Suprapubic skin (tissue), 4 donors: ENCODE measurements around the gene RABEP1. TPM values are rescaled to one million over a fixed set of nuclear protein-coding genes. Genes with fewer than 3 reads are reported as not detected.

Experiments
- DNase-seq, 2 donors: peaks; one replicate each; pipeline ENCODE4 v3.0.0-alpha.2; 2019; ENCODE audit warnings: low spot score in 2 of 2
- H3K27ac ChIP-seq: fragments of 200-600 bp; sonication (generic); one replicate; pipeline ENCODE4 v1.5.1; 2019
- H3K27me3 ChIP-seq: fragments of 200-600 bp; sonication (generic); one replicate; pipeline ENCODE4 v1.5.1; 2019
- H3K36me3 ChIP-seq: fragments of 200-600 bp; sonication (generic); one replicate; pipeline ENCODE4 v1.5.1; 2019
- H3K4me1 ChIP-seq: fragments of 200-600 bp; sonication (generic); one replicate; pipeline ENCODE4 v1.5.1; 2019
- H3K4me3 ChIP-seq: fragments of 200-600 bp; sonication (generic); one replicate; pipeline ENCODE4 v1.5.1; 2019; ENCODE audit warnings: mild to moderate bottlenecking
- H3K9me3 ChIP-seq: fragments of 200-600 bp; sonication (generic); one replicate; pipeline ENCODE4 v1.5.1; 2019
- EP300 ChIP-seq: sonication (generic); formaldehyde crosslinking; IDR thresholded peaks from one replicate; pipeline ENCODE4 v1.6.1; 2017; ENCODE audit warnings: antibody characterized with exemption
- POLR2A ChIP-seq, 2 donors: fragments of 450-650 bp; IDR thresholded peaks; one replicate each; pipeline ENCODE4 v1.6.1; 2017; ENCODE audit warnings: antibody characterized with exemption in 2 of 2, mild to moderate bottlenecking in 2 of 2, moderate library complexity in 2 of 2
- POLR2AphosphoS5 ChIP-seq, 3 donors: sonication (generic); formaldehyde crosslinking; IDR thresholded peaks; one replicate each; pipeline ENCODE4 v1.6.1; 2017; ENCODE audit warnings: antibody characterized with exemption in 3 of 3
- WGBS: methylation state at CpG from one replicate; pipeline ENCODE4 v1.1.5; 2018; 5-methylcytosine and 5-hydroxymethylcytosine counted together
- total RNA-seq, 4 donors: library from RNA; depleted of rRNA; stranded (reverse); fragments of >200 nt; gene quantifications; one replicate each; pipeline ENCODE4 v1.1.0, GENCODE V29; 2016
- TF ChIP-seq, protein P1 (sequence below), 2 donors: fragments of 200-600 bp in 1 of 2; fragments of 450-650 bp in 1 of 2; sonication (generic) in 1 of 2; IDR thresholded peaks; one replicate each; pipeline ENCODE4 v1.5.1; 2016 to 2019; ENCODE audit warnings: antibody characterized with exemption in 2 of 2, mild to moderate bottlenecking in 1 of 2, moderate library complexity in 1 of 2

RABEP1 gene
- total RNA-seq, 4 donors from 2014 or later = 19.2 to 46.4 (median 25.0) TPM

DNA sequence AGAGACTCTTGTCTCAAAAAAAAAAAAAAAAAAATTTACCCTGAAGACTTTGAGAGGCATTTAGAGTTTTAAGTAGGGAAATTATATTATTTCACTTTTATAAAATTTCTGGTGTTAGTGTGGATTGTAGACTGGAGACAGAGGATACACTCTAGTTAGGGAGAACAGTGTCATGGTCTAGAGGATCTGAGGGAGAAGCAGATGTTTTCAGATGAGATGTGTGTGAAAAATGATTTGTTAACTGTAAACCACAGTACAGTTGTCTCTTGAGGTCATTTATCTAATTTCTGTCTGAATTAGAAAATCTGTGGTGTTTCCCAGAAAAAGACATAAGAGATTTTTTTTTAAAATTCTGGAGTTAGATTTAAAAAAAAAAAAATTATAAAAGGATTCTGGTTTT is 82.6 kb downstream of the RABEP1 start:
- DNase-seq = no peak
- peaks cover 3% of the 10 kb centered on the region for H3K4me1 ChIP-seq
- peak overlapping the region; percentile 20 for H3K27ac ChIP-seq
- H3K27me3 ChIP-seq = no peaks in the 10 kb centered on the region
- H3K36me3 ChIP-seq = peaks cover 50% of the 10 kb centered on the region
- TF ChIP-seq EP300 (no peak), POLR2AphosphoS5 (IDR thresholded peaks at IDR 0.05) (no peak), POLR2A (IDR thresholded peaks at IDR 0.05) (no peak)
- TF ChIP-seq, protein P1, sequence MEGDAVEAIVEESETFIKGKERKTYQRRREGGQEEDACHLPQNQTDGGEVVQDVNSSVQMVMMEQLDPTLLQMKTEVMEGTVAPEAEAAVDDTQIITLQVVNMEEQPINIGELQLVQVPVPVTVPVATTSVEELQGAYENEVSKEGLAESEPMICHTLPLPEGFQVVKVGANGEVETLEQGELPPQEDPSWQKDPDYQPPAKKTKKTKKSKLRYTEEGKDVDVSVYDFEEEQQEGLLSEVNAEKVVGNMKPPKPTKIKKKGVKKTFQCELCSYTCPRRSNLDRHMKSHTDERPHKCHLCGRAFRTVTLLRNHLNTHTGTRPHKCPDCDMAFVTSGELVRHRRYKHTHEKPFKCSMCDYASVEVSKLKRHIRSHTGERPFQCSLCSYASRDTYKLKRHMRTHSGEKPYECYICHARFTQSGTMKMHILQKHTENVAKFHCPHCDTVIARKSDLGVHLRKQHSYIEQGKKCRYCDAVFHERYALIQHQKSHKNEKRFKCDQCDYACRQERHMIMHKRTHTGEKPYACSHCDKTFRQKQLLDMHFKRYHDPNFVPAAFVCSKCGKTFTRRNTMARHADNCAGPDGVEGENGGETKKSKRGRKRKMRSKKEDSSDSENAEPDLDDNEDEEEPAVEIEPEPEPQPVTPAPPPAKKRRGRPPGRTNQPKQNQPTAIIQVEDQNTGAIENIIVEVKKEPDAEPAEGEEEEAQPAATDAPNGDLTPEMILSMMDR (IDR thresholded peaks at IDR 0.05) = no peak
- no peaks in the 10 kb centered on the region for H3K9me3 ChIP-seq
- no peak overlapping the region for H3K4me3 ChIP-seq

DNA sequence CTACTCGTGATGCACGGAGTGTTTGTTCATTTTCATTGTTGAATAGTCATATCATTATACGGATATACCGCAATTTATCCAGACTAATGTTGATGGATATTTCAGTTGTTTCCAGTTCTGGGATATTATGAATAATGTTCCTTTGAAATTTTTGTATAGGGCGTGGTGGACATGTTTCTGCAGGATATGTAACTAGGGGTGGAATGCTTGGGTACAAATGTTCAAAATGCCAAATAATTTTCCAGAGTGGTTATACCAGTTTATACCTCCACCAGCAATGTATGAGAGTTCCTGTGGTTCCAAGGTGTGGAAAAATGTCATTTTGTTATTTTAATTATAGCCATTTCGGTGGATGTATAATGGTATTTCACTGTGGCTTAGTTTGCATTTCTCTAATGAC is 83.7 kb downstream of the RABEP1 start:
- peaks cover 49% of the 10 kb centered on the region for H3K36me3 ChIP-seq

DNA sequence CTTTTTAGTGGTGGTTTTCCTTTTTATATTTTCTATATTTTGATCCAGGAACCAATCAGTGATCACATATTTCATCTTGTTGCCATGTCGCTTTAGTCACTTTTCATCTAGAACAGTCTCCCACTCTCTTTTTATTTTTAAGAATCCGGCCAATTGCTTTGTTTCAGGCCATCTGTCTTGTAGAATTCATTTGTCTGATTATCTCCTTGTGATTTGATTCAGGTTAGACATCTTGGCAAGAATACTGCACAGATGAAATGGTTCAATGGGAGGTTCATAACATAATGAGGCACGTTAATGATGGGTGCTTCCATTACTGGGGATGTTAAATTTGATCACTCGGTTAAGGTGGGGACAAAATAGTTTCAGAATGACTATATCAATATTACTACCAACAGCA is 88.3 kb downstream of the RABEP1 start:
- Histone ChIP-seq H3K9me3 (no peaks in the 10 kb centered on the region), H3K27ac (no peak overlapping the region), H3K4me1 (peaks cover 3% of the 10 kb centered on the region), H3K4me3 (no peak overlapping the region), H3K36me3 (peaks cover 70% of the 10 kb centered on the region), H3K27me3 (no peaks in the 10 kb centered on the region)
- TF ChIP-seq, protein P1 (IDR thresholded peaks at IDR 0.05) = no peak
- no peak for TF ChIP-seq POLR2AphosphoS5 (IDR thresholded peaks at IDR 0.05)
- TF ChIP-seq EP300 = no peak
- no peak for TF ChIP-seq POLR2A (IDR thresholded peaks at IDR 0.05)
- DNase-seq = no peak
- 94% methylated on average over 4 of the region's 4 CpGs for WGBS

More for the DNA sequence above, 83.7 kb downstream of the RABEP1 start:
- DNase-seq = no peak
- Histone ChIP-seq H3K4me3 (no peak overlapping the region), H3K9me3 (no peaks in the 10 kb centered on the region), H3K27ac (peak overlapping the region; percentile 67), H3K4me1 (peaks cover 3% of the 10 kb centered on the region), H3K27me3 (no peaks in the 10 kb centered on the region)
- 46% methylated on average over 6 of the region's 6 CpGs for WGBS
- TF ChIP-seq POLR2A (IDR thresholded peaks at IDR 0.05) (no peak), EP300 (no peak), POLR2AphosphoS5 (IDR thresholded peaks at IDR 0.05) (no peak)
- TF ChIP-seq, protein P1 (IDR thresholded peaks at IDR 0.05) = no peak

DNA sequence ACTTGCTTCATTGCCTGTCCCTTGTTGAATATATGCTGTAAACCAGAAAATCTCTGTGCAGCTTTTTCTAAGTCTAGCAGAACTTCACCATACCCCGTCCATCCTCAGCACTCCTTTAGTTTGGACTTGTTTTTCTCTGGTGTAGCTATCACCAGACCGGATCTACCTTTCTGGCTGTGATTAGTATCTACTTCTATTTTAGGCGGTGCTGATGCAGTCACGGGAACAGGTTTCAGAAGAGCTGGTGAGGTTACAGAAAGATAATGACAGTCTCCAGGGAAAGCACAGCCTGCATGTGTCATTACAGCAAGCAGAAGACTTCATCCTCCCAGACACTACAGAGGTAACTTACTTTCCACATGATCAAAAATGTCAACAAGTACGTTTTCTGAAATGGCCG is 91.0 kb downstream of the RABEP1 start:
- TF ChIP-seq EP300 = no peak
- no peak for TF ChIP-seq POLR2A (IDR thresholded peaks at IDR 0.05)
- TF ChIP-seq POLR2AphosphoS5 (IDR thresholded peaks at IDR 0.05) = no peak
- TF ChIP-seq, protein P1 (IDR thresholded peaks at IDR 0.05) = no peak
- H3K27me3 ChIP-seq = no peaks in the 10 kb centered on the region
- H3K27ac ChIP-seq = no peak overlapping the region
- H3K4me3 ChIP-seq = no peak overlapping the region
- 53% methylated on average over 6 of the region's 6 CpGs for WGBS
- H3K4me1 ChIP-seq = no peaks in the 10 kb centered on the region
- no peak for DNase-seq
- peaks cover 90% of the 10 kb centered on the region for H3K36me3 ChIP-seq
- no peaks in the 10 kb centered on the region for H3K9me3 ChIP-seq

DNA sequence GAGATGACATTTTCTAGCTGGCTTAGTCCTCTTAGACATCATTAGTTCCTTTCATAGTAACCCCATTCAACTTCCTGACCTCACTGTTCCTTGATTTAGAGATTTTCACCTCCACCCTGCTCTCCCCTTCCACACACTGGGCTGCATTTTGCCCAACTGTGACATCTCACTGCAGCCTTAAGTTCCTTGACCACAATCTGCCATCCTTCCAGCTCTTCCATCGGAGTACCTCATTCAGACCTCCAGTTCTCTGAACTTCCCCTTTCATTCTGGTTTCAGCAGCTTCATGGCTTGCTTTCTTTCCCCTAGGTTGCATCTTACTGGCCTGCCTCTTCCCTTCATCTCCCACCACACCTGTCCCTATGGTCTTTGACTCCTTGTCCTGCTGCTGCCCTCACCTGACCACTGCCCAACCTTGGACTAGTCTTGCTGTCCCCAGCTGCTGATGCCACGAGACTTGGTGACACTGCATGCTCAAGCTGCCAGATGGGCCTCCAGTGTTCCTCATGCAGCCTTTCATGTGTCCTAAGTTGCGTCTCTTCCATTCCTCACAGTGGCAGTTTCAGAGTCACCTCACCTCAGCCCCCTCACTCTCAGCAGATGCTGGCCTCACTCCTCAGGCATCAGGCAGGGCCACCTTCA is 96.6 kb downstream of the RABEP1 start:
- Histone ChIP-seq H3K36me3 (peaks cover 98% of the 10 kb centered on the region), H3K9me3 (no peaks in the 10 kb centered on the region), H3K27me3 (no peaks in the 10 kb centered on the region), H3K4me1 (no peaks in the 10 kb centered on the region), H3K27ac (no peak overlapping the region), H3K4me3 (no peak overlapping the region)
- no peak for DNase-seq
- TF ChIP-seq POLR2AphosphoS5 (IDR thresholded peaks at IDR 0.05) (no peak), POLR2A (IDR thresholded peaks at IDR 0.05) (no peak), EP300 (no peak)
- TF ChIP-seq, protein P1 (IDR thresholded peaks at IDR 0.05) = no peak
- 89% methylated on average over 3 of the region's 3 CpGs for WGBS
